HCEC 1CT (cell line): ENCODE data around the gene SLC36A3.
"Not testable (repeated sequence)": the region's sequence is repeated elsewhere in the genome, so short reads cannot be mapped to it uniquely, and the experiment has no call there.

Experiments used
- DNase-seq: peaks from one replicate; pipeline ENCODE4 v3.0.0-alpha.2; 2017

SLC36A3 gene

DNA sequence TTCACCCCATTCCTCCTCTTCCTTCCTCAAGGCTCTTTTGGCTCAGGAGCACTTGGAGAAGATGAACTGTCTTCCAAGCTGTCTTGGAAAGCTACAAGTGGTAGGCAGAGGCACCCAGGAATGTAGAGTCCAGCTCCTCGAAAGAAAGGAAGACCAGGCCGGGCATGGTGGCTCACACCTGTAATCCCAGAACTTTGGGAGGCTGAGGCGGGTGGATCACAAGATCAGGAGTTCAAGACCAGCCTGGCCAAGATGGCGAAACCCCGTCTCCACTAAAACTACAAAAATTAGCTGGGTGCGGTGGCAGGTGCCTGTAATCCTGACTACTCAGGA, 68.4 kb downstream of the SLC36A3 start:
- DNase-seq, result not testable (repeated sequence)

DNA sequence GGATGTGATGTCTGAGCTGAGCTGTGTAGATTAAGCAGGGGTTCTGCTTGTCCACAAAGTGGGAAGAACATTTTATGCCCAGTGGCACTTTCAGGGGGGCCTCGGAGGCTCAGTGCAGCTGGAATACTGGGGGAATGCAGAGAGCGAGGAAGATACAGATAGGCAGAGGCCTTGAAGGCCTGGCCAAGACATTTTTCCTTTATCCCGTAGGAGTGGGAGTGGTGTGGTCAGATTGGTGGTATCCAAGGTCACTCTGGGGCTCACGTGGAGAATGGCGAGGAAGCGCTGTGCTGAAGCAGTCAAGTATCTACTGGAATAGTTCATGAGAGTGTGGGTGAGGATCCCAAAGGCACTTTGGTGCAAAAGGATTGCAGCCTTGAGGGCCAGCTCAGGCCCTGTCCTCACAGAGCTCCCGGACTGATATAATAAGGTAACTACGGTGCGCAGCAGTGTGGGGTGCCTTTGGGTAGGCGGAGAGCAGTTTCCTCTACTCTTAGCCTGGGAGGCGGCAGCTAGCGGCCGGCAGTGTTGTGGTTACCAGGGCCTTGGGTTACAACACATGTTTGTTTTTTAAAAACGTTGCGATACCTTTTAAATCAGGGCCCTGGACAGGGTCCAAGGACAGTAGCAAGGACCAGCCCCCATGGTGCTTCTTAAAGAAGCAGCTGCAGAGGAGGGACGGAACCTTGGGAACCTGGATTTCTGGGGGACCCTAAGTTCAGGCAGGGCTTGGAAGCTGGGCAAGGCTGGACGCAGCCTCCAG, 68.9 kb downstream of the SLC36A3 start:
- DNase-seq, result peak; percentile 66

DNA sequence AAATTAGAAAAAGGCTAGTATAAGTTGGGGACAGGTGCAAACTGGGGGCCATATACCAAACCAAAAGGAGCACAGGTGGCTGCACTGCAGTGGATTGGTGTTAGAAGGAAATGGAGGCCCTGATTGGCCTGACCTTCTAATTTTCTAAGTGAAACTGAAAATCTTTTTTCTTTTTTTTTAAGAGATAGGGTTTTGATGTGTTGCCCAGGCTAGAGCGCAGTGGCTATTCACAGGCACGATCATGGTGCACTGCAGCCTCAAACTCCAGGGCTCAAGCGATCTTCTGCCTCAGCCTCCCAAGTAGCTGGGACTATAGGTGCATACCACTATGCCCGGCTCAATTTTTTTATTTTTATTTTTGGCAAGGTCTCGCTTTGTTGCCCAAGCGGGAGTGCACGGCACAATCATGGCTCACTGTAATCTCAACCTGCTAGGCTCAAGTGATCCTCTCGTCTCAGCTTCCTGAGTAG, 69.9 kb downstream of the SLC36A3 start:
- DNase-seq, result no peak

DNA sequence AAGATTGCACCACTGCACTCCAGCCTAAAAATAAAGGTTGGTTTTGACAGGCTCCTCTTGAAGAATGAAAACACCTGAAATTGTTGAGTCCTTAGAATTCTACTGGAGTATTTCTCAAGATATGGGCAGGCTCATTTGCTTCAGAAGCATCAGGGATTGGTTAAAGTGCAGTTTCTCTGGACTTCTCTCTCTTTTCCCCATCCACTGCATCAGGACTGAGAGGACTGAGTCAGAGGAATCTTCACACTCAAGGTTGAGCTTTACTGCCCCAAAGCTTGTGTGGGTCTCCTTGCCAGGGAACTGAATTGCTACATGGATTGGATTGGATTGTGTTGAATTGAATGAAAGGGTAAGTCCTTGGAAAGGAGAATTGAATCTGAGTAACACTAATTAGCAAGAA, 72.2 kb downstream of the SLC36A3 start:
- no peak for DNase-seq

DNA sequence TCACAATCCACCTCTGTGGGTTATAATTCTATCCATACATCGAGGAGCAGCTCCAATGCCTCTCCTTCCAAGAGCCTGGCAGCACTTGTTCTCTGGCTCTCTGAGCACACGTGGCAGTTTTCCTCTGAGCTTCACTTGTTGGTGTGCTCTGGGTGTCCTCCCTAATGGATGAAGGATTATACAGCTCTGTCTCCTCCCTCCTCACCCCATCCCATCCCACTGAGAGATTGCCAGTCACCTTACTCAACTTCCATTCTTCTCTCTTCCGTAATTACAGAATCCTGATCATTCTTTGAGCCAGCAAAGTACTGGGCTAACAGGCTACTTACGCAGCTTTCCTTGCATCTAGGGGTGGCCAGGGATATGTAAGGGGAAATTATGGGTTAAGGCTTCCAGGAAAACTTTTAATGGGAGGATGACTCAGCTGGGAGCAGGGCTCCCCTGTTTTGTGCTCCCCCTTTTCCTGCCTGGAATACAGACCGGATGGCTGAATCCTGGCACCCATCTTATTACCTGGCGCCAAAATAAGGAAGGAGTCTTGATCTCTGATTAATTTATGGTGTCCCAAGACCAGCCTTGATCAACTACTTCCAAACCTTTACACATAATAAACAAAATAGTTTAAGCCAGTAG, 73.4 kb downstream of the SLC36A3 start:
- DNase-seq, result no peak

DNA sequence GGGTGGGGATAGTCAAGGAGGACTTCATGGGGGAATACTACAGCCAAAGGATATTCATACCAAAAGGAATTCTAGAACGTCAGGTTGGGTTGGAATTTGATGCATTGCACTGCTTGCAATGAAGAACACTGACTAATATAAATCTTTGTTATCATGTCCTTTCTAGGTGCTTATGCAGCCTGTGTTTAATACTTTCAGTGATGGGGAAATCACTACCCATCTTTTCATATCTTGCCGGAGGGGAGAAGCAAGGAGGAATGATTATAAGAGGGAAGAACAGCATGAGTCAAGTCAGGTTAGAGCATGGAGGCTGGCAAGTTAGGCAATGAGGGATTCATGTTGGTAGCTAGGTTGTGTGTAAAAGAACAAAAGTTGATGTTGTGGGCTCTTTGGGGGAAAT, 74.6 kb downstream of the SLC36A3 start:
- DNase-seq, result no peak

DNA sequence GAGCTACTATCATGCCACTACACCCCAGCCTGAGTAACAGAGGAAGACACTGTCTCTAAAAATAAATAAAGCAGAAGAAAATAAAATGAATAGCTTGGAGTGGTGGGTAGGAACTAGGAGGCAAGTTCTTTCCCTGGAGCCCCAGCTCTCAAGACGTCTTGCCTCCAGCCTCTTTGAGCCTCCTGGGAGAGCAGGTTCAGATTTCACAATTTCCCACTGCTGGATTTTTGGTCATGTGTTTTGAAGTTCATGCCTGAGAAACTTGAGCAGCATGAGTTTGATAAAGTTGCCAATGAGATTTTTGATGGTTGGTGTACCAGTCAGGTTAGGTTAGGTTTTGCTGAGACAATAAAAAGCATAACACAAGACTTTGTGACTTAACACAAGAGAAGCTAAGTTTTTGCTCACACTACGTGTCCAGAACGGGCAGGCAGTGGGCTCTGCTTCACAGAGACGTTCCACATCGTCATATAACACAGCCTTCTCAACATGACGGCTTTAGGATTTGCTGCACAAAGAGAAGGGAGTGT, 75.6 kb downstream of the SLC36A3 start:
- no peak for DNase-seq
